HEK293 (cell line): ENCODE measurements around the gene USP33.

ENCODE experiments used
- CTCF ChIA-PET: fragments of 350-600 bp; formaldehyde crosslinking; extraction: SDS; loops from one replicate; lab custom pipeline; 2021; ENCODE audit warnings: antibody characterized with exemption; lab: Yijun Ruan, JAX
- POLR2A ChIA-PET: fragments of 300-600 bp; formaldehyde crosslinking; extraction: SDS; loops from one replicate; lab custom pipeline; 2020; ENCODE audit warnings: antibody characterized with exemption, inconsistent platforms; lab: Yijun Ruan, JAX
- H3K27ac ChIP-seq: fragments of 200-500 bp; sonication (Bioruptor generic); 2 replicates; pipeline ENCODE4 v1.5.1; 2014; ENCODE audit warnings: low read depth, low read length, control low read depth, inconsistent platforms; ENCODE audit errors: extremely low read depth
- H3K36me3 ChIP-seq, 2 experiments: fragments of 200-500 bp in 1 of 2; sonication (Bioruptor generic) in 1 of 2; 1 replicate in 1 of 2; 2 replicates in 1 of 2; pipeline ENCODE4 v1.5.1; 2014 to 2017; ENCODE audit warnings: inconsistent platforms in 2 of 2, low read length in 2 of 2; ENCODE audit not compliant: control insufficient read depth in 2 of 2, insufficient read depth in 1 of 2
- H3K4me1 ChIP-seq: fragments of 200-500 bp; sonication (Bioruptor generic); 2 replicates; pipeline ENCODE4 v1.5.1; 2014; ENCODE audit warnings: mild to moderate bottlenecking, low read length, inconsistent platforms; ENCODE audit not compliant: control insufficient read depth, insufficient read depth
- H3K4me3 ChIP-seq: 2 replicates; pipeline ENCODE4 v1.5.1; 2011; ENCODE audit warnings: low read depth, mild to moderate bottlenecking, control low read depth, low read length, moderate library complexity
- H3K9me3 ChIP-seq: fragments of 200-500 bp; sonication (Bioruptor generic); 2 replicates; pipeline ENCODE4 v1.5.1; 2014; ENCODE audit warnings: low read depth, low read length, inconsistent platforms; ENCODE audit not compliant: control insufficient read depth, insufficient read depth
- WT1 ChIP-seq: fragments of 450-650 bp; formaldehyde crosslinking; IDR thresholded peaks from 2 replicates; pipeline ENCODE4 v1.5.1; 2016; ENCODE audit warnings: missing biosample characterization, missing genetic modification characterization
- ZFHX2 ChIP-seq: fragments of 450-650 bp; formaldehyde crosslinking; conservative IDR thresholded peaks from 2 replicates; pipeline ENCODE4 v1.5.1; 2016; ENCODE audit warnings: missing biosample characterization, missing genetic modification characterization
- ZNF10 ChIP-seq: fragments of 450-650 bp; formaldehyde crosslinking; IDR thresholded peaks from 2 replicates; pipeline ENCODE4 v1.5.1; 2017; ENCODE audit warnings: missing biosample characterization, missing genetic modification characterization
- ZNF112 ChIP-seq: fragments of 450-650 bp; formaldehyde crosslinking; IDR thresholded peaks from 2 replicates; pipeline ENCODE4 v1.5.0; 2017; ENCODE audit warnings: missing biosample characterization, missing genetic modification characterization
- ZNF292 ChIP-seq: fragments of 450-650 bp; formaldehyde crosslinking; IDR thresholded peaks from 2 replicates; pipeline ENCODE4 v1.5.1; 2016; ENCODE audit warnings: low read depth, missing biosample characterization, missing genetic modification characterization, borderline replicate concordance
- ZNF350 ChIP-seq: fragments of 450-650 bp; formaldehyde crosslinking; IDR thresholded peaks from 2 replicates; pipeline ENCODE4 v1.5.0; 2017; ENCODE audit warnings: missing biosample characterization, mild to moderate bottlenecking, missing genetic modification characterization
- ZNF394 ChIP-seq: fragments of 450-650 bp; formaldehyde crosslinking; IDR thresholded peaks from 2 replicates; pipeline ENCODE4 v1.5.1; 2016; ENCODE audit warnings: missing biosample characterization, missing genetic modification characterization, mild to moderate bottlenecking, moderate library complexity, borderline replicate concordance
- ZNF426 ChIP-seq: fragments of 450-650 bp; formaldehyde crosslinking; IDR thresholded peaks from 2 replicates; pipeline ENCODE4 v1.5.1; 2017; ENCODE audit warnings: missing biosample characterization, missing genetic modification characterization, mild to moderate bottlenecking, inconsistent platforms, moderate library complexity
- ZNF514 ChIP-seq: fragments of 450-650 bp; formaldehyde crosslinking; IDR thresholded peaks from 2 replicates; pipeline ENCODE4 v1.5.1; 2016; ENCODE audit warnings: missing biosample characterization, missing genetic modification characterization
- ZNF555 ChIP-seq: fragments of 450-650 bp; formaldehyde crosslinking; conservative IDR thresholded peaks from 2 replicates; pipeline ENCODE4 v1.5.1; 2017; ENCODE audit warnings: missing biosample characterization, mild to moderate bottlenecking, missing genetic modification characterization, inconsistent platforms
- ZNF610 ChIP-seq: fragments of 450-650 bp; formaldehyde crosslinking; IDR thresholded peaks from 2 replicates; pipeline ENCODE4 v1.5.1; 2016; ENCODE audit warnings: missing biosample characterization, missing genetic modification characterization, borderline replicate concordance
- ZNF707 ChIP-seq: fragments of 450-650 bp; formaldehyde crosslinking; IDR thresholded peaks from 2 replicates; pipeline ENCODE4 v1.5.1; 2016; ENCODE audit warnings: missing biosample characterization, missing genetic modification characterization
- ZNF837 ChIP-seq: fragments of 450-650 bp; formaldehyde crosslinking; IDR thresholded peaks from 2 replicates; pipeline ENCODE4 v1.5.1; 2016; ENCODE audit warnings: missing biosample characterization, missing genetic modification characterization
- TF ChIP-seq, protein P1 (sequence below): fragments of 450-650 bp; formaldehyde crosslinking; IDR thresholded peaks from 2 replicates; pipeline ENCODE4 v1.5.1; 2017; ENCODE audit warnings: missing biosample characterization, mild to moderate bottlenecking, missing genetic modification characterization, moderate library complexity
- TF ChIP-seq, protein P2 (sequence below): fragments of 450-650 bp; formaldehyde crosslinking; IDR thresholded peaks from 2 replicates; pipeline ENCODE4 v1.5.1; 2017; ENCODE audit warnings: missing biosample characterization, missing genetic modification characterization
- TF ChIP-seq, protein P3 (sequence below): fragments of 450-650 bp; formaldehyde crosslinking; conservative IDR thresholded peaks from 2 replicates; pipeline ENCODE4 v1.5.1; 2016; ENCODE audit warnings: low read depth, missing biosample characterization, missing genetic modification characterization
- TF ChIP-seq, protein P4 (sequence below): fragments of 450-650 bp; formaldehyde crosslinking; IDR thresholded peaks from 2 replicates; pipeline ENCODE4 v1.5.1; 2017; ENCODE audit warnings: missing biosample characterization, missing genetic modification characterization
- TF ChIP-seq, protein P5 (sequence below): fragments of 450-650 bp; formaldehyde crosslinking; IDR thresholded peaks from 2 replicates; pipeline ENCODE4 v1.5.1; 2016; ENCODE audit warnings: missing biosample characterization, missing genetic modification characterization
- TF ChIP-seq, protein P6 (sequence below): fragments of 450-650 bp; formaldehyde crosslinking; IDR thresholded peaks from 2 replicates; pipeline ENCODE4; 2016; ENCODE audit warnings: missing biosample characterization, missing genetic modification characterization
- TF ChIP-seq, protein P7 (sequence below): fragments of 450-650 bp; formaldehyde crosslinking; optimal IDR thresholded peaks from 2 replicates; pipeline ENCODE3; 2016; ENCODE audit warnings: missing biosample characterization, mild to moderate bottlenecking, missing genetic modification characterization

Gene USP33

DNA sequence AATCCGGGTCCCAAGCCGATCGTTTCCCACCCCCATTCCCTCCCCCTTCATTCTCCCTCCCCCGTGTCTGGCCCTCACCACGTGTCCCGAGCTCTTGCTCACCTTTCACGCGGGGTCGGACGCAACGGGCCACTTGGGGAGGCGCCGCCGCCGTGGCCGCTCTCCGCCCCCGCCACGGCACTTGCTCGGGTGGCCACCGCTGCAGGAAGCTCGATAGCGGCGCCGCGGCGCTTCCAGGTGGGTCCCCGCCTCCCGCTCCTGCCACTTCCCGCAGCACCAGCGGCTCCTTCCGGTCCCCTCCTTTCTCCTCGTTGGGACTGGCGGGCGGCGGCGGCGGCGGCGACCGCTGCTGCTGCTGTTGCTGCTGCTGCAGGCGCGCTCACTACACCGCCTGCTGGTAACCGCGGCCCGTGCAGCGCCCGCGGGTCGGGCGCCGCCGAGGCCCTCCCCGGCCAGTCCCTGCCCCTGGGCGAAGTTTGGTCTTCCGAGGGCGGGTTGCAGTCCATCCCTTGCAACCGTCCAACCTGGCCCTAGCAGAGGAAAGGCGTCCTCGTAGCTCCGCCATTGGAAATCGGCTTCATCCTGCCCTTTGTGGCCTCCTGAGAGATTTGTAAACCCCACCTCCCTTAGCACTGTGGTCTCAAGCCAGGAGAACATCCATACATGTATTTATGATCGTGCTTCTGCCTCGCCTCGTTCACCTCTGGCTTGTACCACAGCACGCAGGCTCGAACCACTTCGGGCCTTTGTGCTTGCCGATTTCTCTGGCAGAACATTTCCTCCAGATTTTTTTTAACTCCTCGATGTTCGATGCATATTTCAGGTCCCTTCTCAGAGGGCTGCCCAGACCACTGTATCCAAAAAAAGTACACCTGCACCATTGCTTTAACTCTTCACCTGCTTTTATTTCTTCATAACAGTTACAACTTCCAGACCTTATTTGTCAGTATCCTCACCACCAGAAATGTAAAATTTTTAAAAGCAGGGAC lies 76.2 kb downstream of the USP33 start (continued):
- TF ChIP-seq, protein P1, sequence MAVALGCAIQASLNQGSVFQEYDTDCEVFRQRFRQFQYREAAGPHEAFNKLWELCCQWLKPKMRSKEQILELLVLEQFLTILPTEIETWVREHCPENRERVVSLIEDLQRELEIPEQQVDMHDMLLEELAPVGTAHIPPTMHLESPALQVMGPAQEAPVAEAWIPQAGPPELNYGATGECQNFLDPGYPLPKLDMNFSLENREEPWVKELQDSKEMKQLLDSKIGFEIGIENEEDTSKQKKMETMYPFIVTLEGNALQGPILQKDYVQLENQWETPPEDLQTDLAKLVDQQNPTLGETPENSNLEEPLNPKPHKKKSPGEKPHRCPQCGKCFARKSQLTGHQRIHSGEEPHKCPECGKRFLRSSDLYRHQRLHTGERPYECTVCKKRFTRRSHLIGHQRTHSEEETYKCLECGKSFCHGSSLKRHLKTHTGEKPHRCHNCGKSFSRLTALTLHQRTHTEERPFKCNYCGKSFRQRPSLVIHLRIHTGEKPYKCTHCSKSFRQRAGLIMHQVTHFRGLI (tag by site-specific recombination), result no peak
- TF ChIP-seq ZNF610 (tag by site-specific recombination) (peak; percentile 52; the same call in 1 of the 2 replicates), ZNF555 (tag by site-specific recombination) (no peak), ZNF394 (no peak), ZNF514 (tag by site-specific recombination) (no peak)
- TF ChIP-seq, protein P2, sequence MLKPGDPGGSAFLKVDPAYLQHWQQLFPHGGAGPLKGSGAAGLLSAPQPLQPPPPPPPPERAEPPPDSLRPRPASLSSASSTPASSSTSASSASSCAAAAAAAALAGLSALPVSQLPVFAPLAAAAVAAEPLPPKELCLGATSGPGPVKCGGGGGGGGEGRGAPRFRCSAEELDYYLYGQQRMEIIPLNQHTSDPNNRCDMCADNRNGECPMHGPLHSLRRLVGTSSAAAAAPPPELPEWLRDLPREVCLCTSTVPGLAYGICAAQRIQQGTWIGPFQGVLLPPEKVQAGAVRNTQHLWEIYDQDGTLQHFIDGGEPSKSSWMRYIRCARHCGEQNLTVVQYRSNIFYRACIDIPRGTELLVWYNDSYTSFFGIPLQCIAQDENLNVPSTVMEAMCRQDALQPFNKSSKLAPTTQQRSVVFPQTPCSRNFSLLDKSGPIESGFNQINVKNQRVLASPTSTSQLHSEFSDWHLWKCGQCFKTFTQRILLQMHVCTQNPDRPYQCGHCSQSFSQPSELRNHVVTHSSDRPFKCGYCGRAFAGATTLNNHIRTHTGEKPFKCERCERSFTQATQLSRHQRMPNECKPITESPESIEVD (tag by site-specific recombination), result no peak
- TF ChIP-seq, protein P3, sequence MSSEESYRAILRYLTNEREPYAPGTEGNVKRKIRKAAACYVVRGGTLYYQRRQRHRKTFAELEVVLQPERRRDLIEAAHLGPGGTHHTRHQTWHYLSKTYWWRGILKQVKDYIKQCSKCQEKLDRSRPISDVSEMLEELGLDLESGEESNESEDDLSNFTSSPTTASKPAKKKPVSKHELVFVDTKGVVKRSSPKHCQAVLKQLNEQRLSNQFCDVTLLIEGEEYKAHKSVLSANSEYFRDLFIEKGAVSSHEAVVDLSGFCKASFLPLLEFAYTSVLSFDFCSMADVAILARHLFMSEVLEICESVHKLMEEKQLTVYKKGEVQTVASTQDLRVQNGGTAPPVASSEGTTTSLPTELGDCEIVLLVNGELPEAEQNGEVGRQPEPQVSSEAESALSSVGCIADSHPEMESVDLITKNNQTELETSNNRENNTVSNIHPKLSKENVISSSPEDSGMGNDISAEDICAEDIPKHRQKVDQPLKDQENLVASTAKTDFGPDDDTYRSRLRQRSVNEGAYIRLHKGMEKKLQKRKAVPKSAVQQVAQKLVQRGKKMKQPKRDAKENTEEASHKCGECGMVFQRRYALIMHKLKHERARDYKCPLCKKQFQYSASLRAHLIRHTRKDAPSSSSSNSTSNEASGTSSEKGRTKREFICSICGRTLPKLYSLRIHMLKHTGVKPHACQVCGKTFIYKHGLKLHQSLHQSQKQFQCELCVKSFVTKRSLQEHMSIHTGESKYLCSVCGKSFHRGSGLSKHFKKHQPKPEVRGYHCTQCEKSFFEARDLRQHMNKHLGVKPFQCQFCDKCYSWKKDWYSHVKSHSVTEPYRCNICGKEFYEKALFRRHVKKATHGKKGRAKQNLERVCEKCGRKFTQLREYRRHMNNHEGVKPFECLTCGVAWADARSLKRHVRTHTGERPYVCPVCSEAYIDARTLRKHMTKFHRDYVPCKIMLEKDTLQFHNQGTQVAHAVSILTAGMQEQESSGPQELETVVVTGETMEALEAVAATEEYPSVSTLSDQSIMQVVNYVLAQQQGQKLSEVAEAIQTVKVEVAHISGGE (tag by site-specific recombination), result peak; percentile 97
- TF ChIP-seq, protein P4, sequence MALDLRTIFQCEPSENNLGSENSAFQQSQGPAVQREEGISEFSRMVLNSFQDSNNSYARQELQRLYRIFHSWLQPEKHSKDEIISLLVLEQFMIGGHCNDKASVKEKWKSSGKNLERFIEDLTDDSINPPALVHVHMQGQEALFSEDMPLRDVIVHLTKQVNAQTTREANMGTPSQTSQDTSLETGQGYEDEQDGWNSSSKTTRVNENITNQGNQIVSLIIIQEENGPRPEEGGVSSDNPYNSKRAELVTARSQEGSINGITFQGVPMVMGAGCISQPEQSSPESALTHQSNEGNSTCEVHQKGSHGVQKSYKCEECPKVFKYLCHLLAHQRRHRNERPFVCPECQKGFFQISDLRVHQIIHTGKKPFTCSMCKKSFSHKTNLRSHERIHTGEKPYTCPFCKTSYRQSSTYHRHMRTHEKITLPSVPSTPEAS (tag by site-specific recombination), result no peak; the same call in 1 of the 2 replicates
- TF ChIP-seq, all 188 proteins: peak for 53

DNA sequence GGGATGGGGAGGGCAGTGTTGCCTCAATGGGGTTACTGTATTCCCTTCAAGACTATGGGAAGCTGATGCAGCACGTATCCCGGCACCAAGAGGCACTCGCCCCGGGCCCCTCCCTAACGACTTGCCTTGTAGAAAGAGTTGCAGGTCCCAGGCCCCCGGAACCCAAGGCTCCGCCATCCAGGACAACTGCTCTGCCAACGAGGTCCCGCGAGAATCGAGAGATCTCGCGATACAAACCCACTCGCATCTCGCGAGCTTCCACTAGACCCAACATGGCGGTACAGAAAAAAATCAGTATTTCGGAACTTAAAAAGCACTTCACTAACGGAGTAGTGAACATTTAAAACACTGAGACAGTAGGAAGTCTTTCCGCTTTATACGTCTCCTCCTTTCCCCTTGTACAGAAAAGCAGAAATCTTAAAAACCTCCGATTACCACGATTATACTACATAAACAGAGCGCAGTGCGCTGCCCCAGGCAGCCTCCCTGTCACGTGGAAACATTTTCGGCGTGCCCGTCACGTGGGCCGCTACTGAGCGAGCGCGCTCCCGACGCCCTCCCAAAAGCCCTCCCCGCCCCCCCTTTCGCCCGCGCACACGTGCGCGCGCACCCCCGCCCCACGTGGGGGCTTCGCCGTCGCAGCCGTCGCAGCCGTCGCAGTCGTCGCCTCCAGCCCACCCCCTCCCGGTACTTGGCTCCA lies 77.0 kb downstream of the USP33 start, which contains the start of gene ZZZ3:
Gene ZZZ3 (minus strand): TSS at position 199 of the 700 bp plus-strand sequence. CDS start 49,304 bp downstream, outside the sequence.
- peaks cover 9% of the 10 kb centered on the region; the same call in 1 of the 2 replicates for H3K4me1 ChIP-seq
- H3K36me3 ChIP-seq, result no peaks in the 10 kb centered on the region
- H3K4me3 ChIP-seq, result peak within 1 kb of the TSS; percentile 83
- POLR2A ChIA-PET, result interaction anchor here (1.0 to 2.0 kb wide), 5 partner anchors 9 to 322 kb away, joined by 3 to 13 read pairs (median 6); partner anchors contain the start of genes DNAJB4 and MIGA1
- peak within 1 kb of the TSS; percentile 95 for H3K27ac ChIP-seq
- no peaks in the 10 kb centered on the region for H3K9me3 ChIP-seq
- CTCF ChIA-PET, result interaction anchor here (0.5 to 1.9 kb wide), 10 partner anchors 9 to 1135 kb away, joined by 3 to 6 read pairs (median 4); no protein-coding TSS in a partner anchor
- TF ChIP-seq, protein P5, sequence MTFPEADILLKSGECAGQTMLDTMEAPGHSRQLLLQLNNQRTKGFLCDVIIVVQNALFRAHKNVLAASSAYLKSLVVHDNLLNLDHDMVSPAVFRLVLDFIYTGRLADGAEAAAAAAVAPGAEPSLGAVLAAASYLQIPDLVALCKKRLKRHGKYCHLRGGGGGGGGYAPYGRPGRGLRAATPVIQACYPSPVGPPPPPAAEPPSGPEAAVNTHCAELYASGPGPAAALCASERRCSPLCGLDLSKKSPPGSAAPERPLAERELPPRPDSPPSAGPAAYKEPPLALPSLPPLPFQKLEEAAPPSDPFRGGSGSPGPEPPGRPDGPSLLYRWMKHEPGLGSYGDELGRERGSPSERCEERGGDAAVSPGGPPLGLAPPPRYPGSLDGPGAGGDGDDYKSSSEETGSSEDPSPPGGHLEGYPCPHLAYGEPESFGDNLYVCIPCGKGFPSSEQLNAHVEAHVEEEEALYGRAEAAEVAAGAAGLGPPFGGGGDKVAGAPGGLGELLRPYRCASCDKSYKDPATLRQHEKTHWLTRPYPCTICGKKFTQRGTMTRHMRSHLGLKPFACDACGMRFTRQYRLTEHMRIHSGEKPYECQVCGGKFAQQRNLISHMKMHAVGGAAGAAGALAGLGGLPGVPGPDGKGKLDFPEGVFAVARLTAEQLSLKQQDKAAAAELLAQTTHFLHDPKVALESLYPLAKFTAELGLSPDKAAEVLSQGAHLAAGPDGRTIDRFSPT, result no peak
- TF ChIP-seq ZNF707 (no peak), ZNF10 (no peak), WT1 (tag by site-specific recombination) (no peak; the same call in 1 of the 2 replicates), ZNF350 (no peak), ZNF837 (tag by site-specific recombination) (no peak), ZNF292 (tag by site-specific recombination) (no peak), ZNF426 (tag by site-specific recombination) (no peak), ZFHX2 (tag by site-specific recombination) (no peak), ZNF112 (tag by site-specific recombination) (no peak)
- TF ChIP-seq, protein P6, sequence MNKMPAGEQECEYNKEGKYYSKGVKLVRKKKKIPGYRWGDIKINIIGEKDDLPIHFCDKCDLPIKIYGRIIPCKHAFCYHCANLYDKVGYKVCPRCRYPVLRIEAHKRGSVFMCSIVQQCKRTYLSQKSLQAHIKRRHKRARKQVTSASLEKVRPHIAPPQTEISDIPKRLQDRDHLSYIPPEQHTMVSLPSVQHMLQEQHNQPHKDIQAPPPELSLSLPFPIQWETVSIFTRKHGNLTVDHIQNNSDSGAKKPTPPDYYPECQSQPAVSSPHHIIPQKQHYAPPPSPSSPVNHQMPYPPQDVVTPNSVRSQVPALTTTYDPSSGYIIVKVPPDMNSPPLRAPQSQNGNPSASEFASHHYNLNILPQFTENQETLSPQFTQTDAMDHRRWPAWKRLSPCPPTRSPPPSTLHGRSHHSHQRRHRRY (tag by site-specific recombination), result no peak
- TF ChIP-seq, protein P7, sequence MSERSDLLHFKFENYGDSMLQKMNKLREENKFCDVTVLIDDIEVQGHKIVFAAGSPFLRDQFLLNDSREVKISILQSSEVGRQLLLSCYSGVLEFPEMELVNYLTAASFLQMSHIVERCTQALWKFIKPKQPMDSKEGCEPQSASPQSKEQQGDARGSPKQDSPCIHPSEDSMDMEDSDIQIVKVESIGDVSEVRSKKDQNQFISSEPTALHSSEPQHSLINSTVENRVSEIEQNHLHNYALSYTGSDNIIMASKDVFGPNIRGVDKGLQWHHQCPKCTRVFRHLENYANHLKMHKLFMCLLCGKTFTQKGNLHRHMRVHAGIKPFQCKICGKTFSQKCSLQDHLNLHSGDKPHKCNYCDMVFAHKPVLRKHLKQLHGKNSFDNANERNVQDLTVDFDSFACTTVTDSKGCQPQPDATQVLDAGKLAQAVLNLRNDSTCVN, result peak; percentile 64
